OCI-LY1 (cell line): ENCODE data around the gene ZNF148.

Source experiments
- H2AFZ ChIP-seq: fragments of 200-600 bp; sonication (generic), shearing (Covaris generic); 2 replicates; pipeline ENCODE4 v1.6.0; 2014; ENCODE audit warnings: antibody characterized with exemption, mild to moderate bottlenecking, low read length
- H3F3A ChIP-seq: fragments of 200-600 bp; sonication (generic), shearing (Covaris generic); 2 replicates; pipeline ENCODE4 v1.6.0; 2014; ENCODE audit warnings: mild to moderate bottlenecking, antibody characterized with exemption, low read length, moderate library complexity; ENCODE audit not compliant: insufficient read depth
- H3K27ac ChIP-seq: fragments of 200-600 bp; sonication (generic); 2 replicates; pipeline ENCODE4 v1.5.1; 2014; ENCODE audit warnings: low read length, mixed run types, mild to moderate bottlenecking, low read depth; ENCODE audit not compliant: poor library complexity, severe bottlenecking
- H3K27me3 ChIP-seq: fragments of 200-600 bp; sonication (generic); 2 replicates; pipeline ENCODE4 v1.6.0; 2014; ENCODE audit warnings: antibody characterized with exemption, mild to moderate bottlenecking, low read length, moderate library complexity; ENCODE audit not compliant: insufficient read depth
- H3K36me3 ChIP-seq: fragments of 200-600 bp; sonication (generic); 2 replicates; pipeline ENCODE4 v1.6.1; 2014; ENCODE audit warnings: mild to moderate bottlenecking, antibody characterized with exemption, low read length, moderate library complexity, mixed read lengths; ENCODE audit not compliant: insufficient read depth
- H3K4me1 ChIP-seq: fragments of 200-600 bp; sonication (generic); 2 replicates; pipeline ENCODE4 v1.5.1; 2014; ENCODE audit warnings: mild to moderate bottlenecking, low read length, moderate library complexity; ENCODE audit not compliant: insufficient read depth, severe bottlenecking
- H3K4me2 ChIP-seq: fragments of 200-600 bp; sonication (generic), shearing (Covaris generic); 2 replicates; pipeline ENCODE4 v1.6.1; 2014; ENCODE audit warnings: low read length
- H3K4me3 ChIP-seq: fragments of 200-600 bp; sonication (generic); 2 replicates; pipeline ENCODE4 v1.5.1; 2014; ENCODE audit warnings: low read length, low read depth, mild to moderate bottlenecking, mixed read lengths; ENCODE audit not compliant: poor library complexity, severe bottlenecking
- H3K79me2 ChIP-seq: fragments of 200-600 bp; shearing (Covaris generic); 2 replicates; pipeline ENCODE4 v1.6.1; 2016; ENCODE audit warnings: mixed run types, low read length, mixed read lengths; ENCODE audit not compliant: insufficient read depth
- H3K9ac ChIP-seq: fragments of 200-600 bp; sonication (generic), shearing (Covaris generic); 2 replicates; pipeline ENCODE4 v1.6.1; 2014; ENCODE audit warnings: mild to moderate bottlenecking, low read length, mixed read lengths
- H3K9me2 ChIP-seq: fragments of 200-600 bp; sonication (generic), shearing (Covaris generic); 2 replicates; pipeline ENCODE4 v1.6.1; 2014; ENCODE audit warnings: low read depth, mild to moderate bottlenecking, low read length, mixed read lengths
- H3K9me3 ChIP-seq: fragments of 200-600 bp; shearing (Covaris generic); 2 replicates; pipeline ENCODE4 v1.6.1; 2014; ENCODE audit warnings: low read length, mixed read lengths
- H4K20me1 ChIP-seq: fragments of 200-600 bp; sonication (generic), shearing (Covaris generic); 2 replicates; pipeline ENCODE4 v1.6.0; 2016; ENCODE audit warnings: mild to moderate bottlenecking, low read length; ENCODE audit not compliant: insufficient read depth
- CTCF ChIP-seq: fragments of 200-600 bp; sonication (generic), shearing (Covaris generic); IDR thresholded peaks from 2 replicates; pipeline ENCODE4 v1.5.1; 2017; ENCODE audit warnings: mild to moderate bottlenecking, antibody characterized with exemption, low read length, moderate library complexity, mixed read lengths
- EZH2 ChIP-seq: fragments of 200-600 bp; sonication (generic), shearing (Covaris generic); IDR thresholded peaks from 2 replicates; pipeline ENCODE4 v1.8.0; 2017; ENCODE audit warnings: borderline replicate concordance, mixed run types, mild to moderate bottlenecking, antibody characterized with exemption, low read length, moderate library complexity, mixed read lengths

ZNF148 gene

GRCh38 chr3:125221831-125222230 lies 153.3 kb downstream of the ZNF148 start:
- no peak for TF ChIP-seq EZH2
- no peak for TF ChIP-seq CTCF
- Histone ChIP-seq H4K20me1 (no peaks in the 10 kb centered on the region), H3F3A (no peaks in the 10 kb centered on the region), H3K9me3 (no peaks in the 10 kb centered on the region), H2AFZ (no peak overlapping the region), H3K4me1 (no peaks in the 10 kb centered on the region), H3K27ac (no peak overlapping the region), H3K9me2 (no peaks in the 10 kb centered on the region), H3K4me2 (no peak overlapping the region), H3K27me3 (0 out of 2 replicates have a peak, but pooled peaks cover 5% of the 10 kb centered on the region), H3K79me2 (no peaks in the 10 kb centered on the region), H3K36me3 (0 out of 2 replicates have a peak, but pooled peaks cover 3% of the 10 kb centered on the region), H3K4me3 (no peak overlapping the region), H3K9ac (no peak overlapping the region)

- Histone ChIP-seq H2AFZ (no peak overlapping the region), H3K9ac (no peak overlapping the region), H3K4me2 (no peak overlapping the region), H3K9me3 (no peaks in the 10 kb centered on the region), H3K27ac (no peak overlapping the region), H3F3A (no peaks in the 10 kb centered on the region), H3K27me3 (0 out of 2 replicates have a peak, but pooled peaks cover 5% of the 10 kb centered on the region), H3K4me3 (no peak overlapping the region), H3K4me1 (no peaks in the 10 kb centered on the region), H3K79me2 (no peaks in the 10 kb centered on the region), H4K20me1 (no peaks in the 10 kb centered on the region), H3K9me2 (no peaks in the 10 kb centered on the region), H3K36me3 (0 out of 2 replicates have a peak, but pooled peaks cover 3% of the 10 kb centered on the region)
- TF ChIP-seq EZH2, result no peak
Measured at GRCh38 chr3:125220727-125221429, 154.2 kb downstream of the ZNF148 start.

GRCh38 chr3:125220183-125220582 lies 154.9 kb downstream of the ZNF148 start:
- no peak overlapping the region for H3K9ac ChIP-seq
- H3K27me3 ChIP-seq, result 0 out of 2 replicates have a peak, but pooled peaks cover 5% of the 10 kb centered on the region
- no peaks in the 10 kb centered on the region for H3F3A ChIP-seq
- no peaks in the 10 kb centered on the region for H3K9me3 ChIP-seq
- H3K4me3 ChIP-seq, result no peak overlapping the region
- no peak overlapping the region for H3K27ac ChIP-seq
- H4K20me1 ChIP-seq, result no peaks in the 10 kb centered on the region
- H2AFZ ChIP-seq, result no peak overlapping the region
- H3K4me2 ChIP-seq, result no peak overlapping the region
- no peaks in the 10 kb centered on the region for H3K79me2 ChIP-seq
- no peak for TF ChIP-seq CTCF
- no peak for TF ChIP-seq EZH2
- no peaks in the 10 kb centered on the region for H3K36me3 ChIP-seq
- no peaks in the 10 kb centered on the region for H3K9me2 ChIP-seq
- H3K4me1 ChIP-seq, result no peaks in the 10 kb centered on the region

GRCh38 chr3:125219261-125219701 lies 155.8 kb downstream of the ZNF148 start:
- no peaks in the 10 kb centered on the region for H3K9me3 ChIP-seq
- TF ChIP-seq CTCF, result no peak
- TF ChIP-seq EZH2, result no peak
- no peaks in the 10 kb centered on the region for H4K20me1 ChIP-seq
- no peak overlapping the region for H3K9ac ChIP-seq
- H3K4me2 ChIP-seq, result no peak overlapping the region
- H3K36me3 ChIP-seq, result no peaks in the 10 kb centered on the region
- H3K79me2 ChIP-seq, result no peaks in the 10 kb centered on the region
- H3K27me3 ChIP-seq, result peaks cover 8% of the 10 kb centered on the region; the same call in 1 of the 2 replicates
- no peak overlapping the region for H2AFZ ChIP-seq
- H3K27ac ChIP-seq, result no peak overlapping the region
- no peaks in the 10 kb centered on the region for H3F3A ChIP-seq
- H3K4me3 ChIP-seq, result no peak overlapping the region
- no peaks in the 10 kb centered on the region for H3K9me2 ChIP-seq
- peaks cover 4% of the 10 kb centered on the region for H3K4me1 ChIP-seq
